Endothelial cell of umbilical vein (primary cell): ENCODE data around the gene RSF1. TPM values are rescaled to one million over a fixed set of nuclear protein-coding genes. Genes with fewer than 3 reads are reported as not detected.

Experiments used
- BruUV-seq: library from RNA; stranded (reverse); fragments of 400-500 nt; replicated peaks from 2 replicates; lab custom pipeline; 2021; lab: Mats Ljungman, UMichigan
- CTCF ChIA-PET: fragments of 300-600, 350-600 bp; sonication (Branson Sonifier 250); formaldehyde crosslinking; loops from one replicate; lab custom pipeline; 2021; ENCODE audit warnings: antibody characterized with exemption, inconsistent platforms; lab: Charles Lee
- POLR2A ChIA-PET: fragments of 300-600, 350-600 bp; sonication (Branson Sonifier 250); formaldehyde crosslinking; loops from one replicate; lab custom pipeline; 2021; ENCODE audit warnings: antibody characterized with exemption, inconsistent platforms; lab: Charles Lee
- DNase-seq: peaks from one replicate; pipeline ENCODE4 v3.0.0-alpha.2; 2011; ENCODE audit warnings: low read depth, low spot score
- FAIRE-seq: peaks from 2 replicates; lab custom pipeline; 2011; peaks lifted over from hg19 to GRCh38; lab: Jason Lieb, UNC
- H2AFZ ChIP-seq: 2 replicates; pipeline ENCODE4 v1.6.0; 2012; ENCODE audit warnings: low read depth, low read length, control low read depth, inconsistent platforms
- H3K27ac ChIP-seq: 2 replicates; pipeline ENCODE4 v1.5.1; 2011; ENCODE audit warnings: low read depth, mild to moderate bottlenecking, control low read depth, low read length, moderate library complexity; ENCODE audit not compliant: insufficient read depth
- H3K27me3 ChIP-seq, 2 experiments: 2 replicates each; pipeline versions ENCODE4 v1.6.0 to v1.6.1; 2011; ENCODE audit warnings: low read length in 2 of 2, mixed read lengths in 1 of 2; ENCODE audit not compliant: control insufficient read depth in 2 of 2, insufficient read depth in 2 of 2
- H3K36me3 ChIP-seq, 2 experiments: 2 replicates in 1 of 2; 3 replicates in 1 of 2; pipeline ENCODE4 v1.5.1; 2011; ENCODE audit warnings: low read length in 2 of 2, mild to moderate bottlenecking in 1 of 2, moderate library complexity in 1 of 2; ENCODE audit not compliant: control insufficient read depth in 2 of 2, insufficient read depth in 2 of 2; ENCODE audit errors: extremely low read depth in 1 of 2
- H3K4me1 ChIP-seq: 3 replicates; pipeline ENCODE4 v1.5.1; 2011; ENCODE audit warnings: mild to moderate bottlenecking, low read length; ENCODE audit not compliant: control insufficient read depth, insufficient read depth; ENCODE audit errors: extremely low read depth
- H3K4me2 ChIP-seq: 2 replicates; pipeline ENCODE4 v1.6.1; 2011; ENCODE audit warnings: low read length, control low read depth, mixed read lengths; ENCODE audit not compliant: insufficient read depth
- H3K4me3 ChIP-seq, 3 experiments: fragments of 200-600 bp in 1 of 3; sonication (generic), shearing (Covaris generic) in 1 of 3; replicated peaks in 1 of 3; 2 replicates each; pipeline ENCODE4 v1.5.1; 2011 to 2016; ENCODE audit warnings: control low read depth in 3 of 3, low read length in 3 of 3, mild to moderate bottlenecking in 2 of 3, inconsistent platforms in 1 of 3, low read depth in 1 of 3, moderate library complexity in 1 of 3; ENCODE audit not compliant: insufficient read depth in 1 of 3
- H3K79me2 ChIP-seq: 2 replicates; pipeline ENCODE4 v1.6.0; 2012; ENCODE audit warnings: low read length, inconsistent platforms; ENCODE audit not compliant: control insufficient read depth, insufficient read depth
- H3K9ac ChIP-seq: replicated peaks from 2 replicates; pipeline ENCODE3; 2011; ENCODE audit warnings: low read length, control low read depth; ENCODE audit not compliant: insufficient read depth; ENCODE audit errors: extremely low read depth
- H3K9me1 ChIP-seq: replicated peaks from 3 replicates; pipeline ENCODE4 v1.6.0; 2011; ENCODE audit warnings: mild to moderate bottlenecking, low read length; ENCODE audit not compliant: control insufficient read depth, insufficient read depth; ENCODE audit errors: extremely low read depth
- H3K9me3 ChIP-seq: replicated peaks from 2 replicates; pipeline ENCODE4 v1.5.1; 2012; ENCODE audit warnings: low read length, inconsistent platforms; ENCODE audit not compliant: control insufficient read depth, insufficient read depth
- H4K20me1 ChIP-seq: replicated peaks from 2 replicates; pipeline ENCODE3; 2011; ENCODE audit warnings: mild to moderate bottlenecking, low read length; ENCODE audit not compliant: control insufficient read depth, insufficient read depth; ENCODE audit errors: extremely low read depth
- CTCF ChIP-seq, 2 donors: IDR thresholded peaks; 1 replicate in 1 of 2; 2 replicates in 1 of 2; pipeline ENCODE4 v1.5.1; 2011; ENCODE audit warnings: low read length in 2 of 2, mild to moderate bottlenecking in 2 of 2, moderate library complexity in 2 of 2, control low read depth in 1 of 2, inconsistent platforms in 1 of 2, low read depth in 1 of 2; ENCODE audit not compliant: insufficient read depth in 1 of 2; ENCODE audit errors: extremely low read depth in 1 of 2
- EZH2 ChIP-seq: IDR thresholded peaks from 2 replicates; pipeline ENCODE4 v1.6.1; 2012; ENCODE audit warnings: borderline replicate concordance, low read depth, mild to moderate bottlenecking, moderate library complexity, low read length, inconsistent platforms; ENCODE audit not compliant: severe bottlenecking
- FOS ChIP-seq: IDR thresholded peaks from 2 replicates; pipeline ENCODE4 v1.6.1; 2011; ENCODE audit warnings: mild to moderate bottlenecking, low read length, moderate library complexity, borderline replicate concordance; ENCODE audit not compliant: insufficient read depth
- GATA2 ChIP-seq: IDR thresholded peaks from 2 replicates; pipeline ENCODE4 v1.7.0; 2011; ENCODE audit warnings: low read depth, mild to moderate bottlenecking, moderate library complexity, mixed read lengths, low read length; ENCODE audit not compliant: insufficient read length, insufficient read depth
- JUN ChIP-seq: IDR thresholded peaks from 2 replicates; pipeline ENCODE4 v1.6.1; 2011; ENCODE audit warnings: borderline replicate concordance, low read depth; ENCODE audit not compliant: insufficient read length, insufficient read depth
- MYC ChIP-seq: IDR thresholded peaks from one replicate; pipeline ENCODE4 v1.6.1; 2011; ENCODE audit warnings: mild to moderate bottlenecking, low read depth, low read length
- POLR2A ChIP-seq: IDR thresholded peaks from 2 replicates; pipeline ENCODE4 v1.6.1; 2012; ENCODE audit warnings: low read depth, mild to moderate bottlenecking, control low read depth, low read length
- POLR2AphosphoS5 ChIP-seq: IDR thresholded peaks from 2 replicates; pipeline ENCODE4 v1.6.1; 2012; ENCODE audit warnings: low read depth, mild to moderate bottlenecking, control low read depth, low read length, moderate library complexity; ENCODE audit not compliant: insufficient read depth
- dilution Hi-C: fragments of 300-500 bp; cut with MboI; formaldehyde crosslinking; loops from one replicate; pipeline ENCODE4 v1.15.0; 2019; ENCODE audit warnings: low sequenced_read_pairs; ENCODE audit not compliant: extremely low pct_ligation_motif_present
- intact Hi-C: fragments of 100-400 bp; cut with micrococcal nuclease; formaldehyde crosslinking; loops from one replicate; pipeline ENCODE4 v1.10.0; 2022
- polyA plus RNA-seq, 4 experiments: library from polyadenylated mRNA; depleted of rRNA in 3 of 4; stranded (reverse) in 3 of 4; unstranded in 1 of 4; fragments of >200 nt; gene quantifications; 2 replicates each; pipeline versions ENCODE4 v1.2.1 to v1.2.3, GENCODE V29; 2011 to 2012; ENCODE audit warnings: missing spikeins in 1 of 4
- total RNA-seq: library from RNA; stranded (reverse); gene quantifications from 2 replicates; pipeline ENCODE4 v1.2.3, GENCODE V29; 2021

Gene RSF1
- total and polyA plus RNA-seq, 2 donors (not counting 3 experiments of a cell fraction or from before 2014, with no cell fraction given): 10.0 to 55.1 TPM

GRCh38 chr11:77815459-77815858, 5.1 kb downstream of the RSF1 start:
- no peak overlapping the region for H3K4me2 ChIP-seq
- FAIRE-seq (no peak), DNase-seq (no peak)
- peaks cover 95% of the 10 kb centered on the region for H3K79me2 ChIP-seq
- H3K9ac ChIP-seq: no peak overlapping the region
- H3K36me3 ChIP-seq: peaks cover 2 to 7% of the 10 kb centered on the region in 2 experiments
- no peaks in the 10 kb centered on the region for H3K9me3 ChIP-seq
- no TSS peak for BruUV-seq
- intact Hi-C loops (no loop called here), dilution Hi-C loops (no loop called here)
- peaks cover 9% of the 10 kb centered on the region for H3K4me1 ChIP-seq
- CTCF ChIA-PET: no interaction called here
- H3K9me1 ChIP-seq: no peaks in the 10 kb centered on the region
- H3K4me3 ChIP-seq: no peak overlapping the region
- TF ChIP-seq CTCF (IDR thresholded peaks at IDR 0.05; ENCODE audit: extremely low read depth in 1 of 2, insufficient read depth in 1 of 2, low read depth in 1 of 2, low read length in 2 of 2) (no peak), POLR2AphosphoS5 (no peak), FOS (no peak), POLR2A (no peak), EZH2 (no peak), MYC (no peak), GATA2 (no peak), JUN (no peak)
- peaks cover 20% of the 10 kb centered on the region for H4K20me1 ChIP-seq
- POLR2A ChIA-PET: no interaction called here
- no peak overlapping the region for H3K27ac ChIP-seq
- H2AFZ ChIP-seq: no peak overlapping the region
- no peaks in the 10 kb centered on the region for H3K27me3 ChIP-seq
